A549 treated with AZD9567 at 1 μM for 4 hours (cell line): ENCODE results near the gene ADORA2A. TPM values are rescaled to one million over a fixed set of nuclear protein-coding genes. Genes with fewer than 3 reads are reported as not detected.

Experiments used
- total RNA-seq: library from RNA; stranded (reverse); fragments of 200-300 nt; extraction: Qiagen RNA extraction; gene quantifications from 5 replicates; pipeline ENCODE4 v1.2.3, GENCODE V29; 2022; ENCODE audit not compliant: insufficient read depth

ADORA2A gene
- 0.84 to 0.99 TPM (median 0.93 TPM) in 4 of 5 replicates, not detected in the other for total RNA-seq

GRCh38 chr22:24427500-24428164 is at the start of gene ADORA2A:
TSS of gene ADORA2A (plus strand) at chr22:24427599. CDS start at chr22:24433405, 5,806 bp downstream.

Other genes starting within 250 kb of the ADORA2A start
- gene SUSD2, start 246.1 kb upstream of the ADORA2A start, total RNA-seq, result 59.8 to 76.7 TPM (median 71.3 TPM) in 5 replicates
- gene GGT5, start 182.5 kb upstream of the ADORA2A start, total RNA-seq, result 3.5 to 4.5 TPM (median 4.2 TPM) in 5 replicates
- 13.7 to 17.8 TPM (median 16.2 TPM) in 5 replicates for gene SPECC1L, start 156.8 kb upstream of the ADORA2A start, total RNA-seq
- gene UPB1, start 67.7 kb downstream of the ADORA2A start, total RNA-seq, result not detected in 5 replicates
- gene GUCD1, start 127.5 kb downstream of the ADORA2A start, total RNA-seq, result 44.2 to 50.4 TPM (median 46.5 TPM) in 5 replicates
- 137 to 310 TPM (median 150 TPM) in 5 replicates for gene SNRPD3, start 128.4 kb downstream of the ADORA2A start, total RNA-seq
- gene LRRC75B, start 165.5 kb downstream of the ADORA2A start, total RNA-seq, result 5.2 to 9.0 TPM (median 8.6 TPM) in 5 replicates
- 82.6 to 107 TPM (median 98.2 TPM) in 5 replicates for gene GGT1, start 175.6 kb downstream of the ADORA2A start, total RNA-seq